Measurements from ENCODE around the gene KDR.

The KDR gene

GRCh38 chr4:55122235-55122634 is 3.2 kb downstream of the KDR start:
- DNase-seq = no peak

GRCh38 chr4:55121246-55121645 is 4.1 kb downstream of the KDR start:
- no peak for DNase-seq

DNA sequence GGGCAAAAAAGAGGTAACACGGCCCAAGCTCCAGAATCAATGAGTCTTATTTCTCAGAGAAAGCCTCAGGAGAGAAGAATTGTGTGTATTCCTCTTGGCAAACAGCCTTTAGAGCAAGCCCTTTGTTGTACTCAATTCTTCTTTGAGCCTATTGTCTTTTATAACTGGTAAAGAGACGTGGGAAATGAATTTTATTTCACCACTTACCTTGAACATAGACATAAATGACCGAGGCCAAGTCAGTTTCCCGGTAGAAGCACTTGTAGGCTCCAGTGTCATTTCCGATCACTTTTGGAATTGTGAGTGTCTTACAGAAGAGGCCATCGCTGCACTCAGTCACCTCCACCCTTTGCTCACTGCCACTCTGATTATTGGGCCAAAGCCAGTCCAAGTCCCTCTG is 7.0 kb downstream of the KDR start:
- no peak for DNase-seq

- no peak for DNase-seq
Measured at GRCh38 chr4:55117511-55117910, 7.9 kb downstream of the KDR start.

- DNase-seq = no peak
Measured at GRCh38 chr4:55116450-55116849, 8.9 kb downstream of the KDR start.

DNA sequence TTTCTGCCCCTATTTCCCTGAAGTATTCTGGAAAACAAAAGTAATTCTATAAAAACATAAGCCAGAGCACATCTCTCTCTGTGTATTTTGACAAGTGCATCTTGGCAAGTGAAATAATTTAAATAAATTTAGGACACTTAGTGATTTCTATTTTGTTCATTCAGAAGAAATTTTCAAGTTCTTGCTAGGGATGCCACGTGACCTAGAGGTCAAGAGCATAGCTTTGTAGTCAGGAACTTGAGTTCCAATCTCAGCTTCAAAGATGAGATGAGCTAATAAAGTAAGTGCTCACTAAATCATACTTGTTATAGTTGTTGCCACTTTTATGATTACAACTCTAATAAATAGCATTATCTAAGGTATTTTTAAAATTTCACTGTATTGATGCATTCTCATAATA is 13.8 kb downstream of the KDR start:
- DNase-seq = no peak

GRCh38 chr4:55110131-55110530 is 15.3 kb downstream of the KDR start:
- no peak for DNase-seq

GRCh38 chr4:55107054-55107453 is 18.3 kb downstream of the KDR start:
- no peak for DNase-seq

DNA sequence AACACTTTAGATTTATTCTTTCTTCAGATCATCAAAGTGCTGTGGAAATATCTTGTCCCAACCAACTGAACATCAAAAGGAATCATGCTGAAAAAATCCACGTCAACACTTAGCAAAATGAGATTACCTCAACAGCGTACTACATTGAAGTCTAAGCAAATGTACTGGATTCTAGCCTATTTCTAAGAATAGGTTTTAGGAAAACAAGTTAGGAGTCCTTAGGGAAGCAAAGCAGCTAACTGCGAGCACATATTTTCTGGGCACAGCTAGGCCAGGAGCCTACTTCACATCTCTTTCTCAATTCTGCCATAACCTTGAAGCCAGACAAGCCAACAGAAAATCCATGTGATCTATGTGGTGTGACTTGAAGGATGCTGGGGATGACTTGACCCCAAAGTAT is 22.2 kb downstream of the KDR start:
- DNase-seq = no peak

DNA sequence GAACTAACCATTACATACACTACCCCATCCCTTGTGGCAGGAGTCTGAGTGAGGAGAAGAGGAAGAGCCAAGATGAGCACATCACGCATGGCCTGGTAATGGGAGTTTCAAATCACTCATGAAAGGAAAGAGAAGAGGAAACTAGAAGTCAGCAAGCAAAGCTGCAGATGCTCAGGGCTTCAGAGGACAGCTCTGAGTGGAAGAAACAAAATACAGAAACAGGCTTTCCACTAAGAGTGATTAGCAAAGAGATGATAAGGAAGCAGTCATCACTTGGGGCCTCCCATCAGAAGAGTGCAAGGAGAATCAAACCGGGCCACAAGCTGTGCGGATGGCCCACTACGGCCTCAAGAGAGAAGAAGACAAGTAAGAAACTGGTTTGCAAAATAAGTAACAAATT is 25.6 kb downstream of the KDR start:
- DNase-seq = no peak

DNA sequence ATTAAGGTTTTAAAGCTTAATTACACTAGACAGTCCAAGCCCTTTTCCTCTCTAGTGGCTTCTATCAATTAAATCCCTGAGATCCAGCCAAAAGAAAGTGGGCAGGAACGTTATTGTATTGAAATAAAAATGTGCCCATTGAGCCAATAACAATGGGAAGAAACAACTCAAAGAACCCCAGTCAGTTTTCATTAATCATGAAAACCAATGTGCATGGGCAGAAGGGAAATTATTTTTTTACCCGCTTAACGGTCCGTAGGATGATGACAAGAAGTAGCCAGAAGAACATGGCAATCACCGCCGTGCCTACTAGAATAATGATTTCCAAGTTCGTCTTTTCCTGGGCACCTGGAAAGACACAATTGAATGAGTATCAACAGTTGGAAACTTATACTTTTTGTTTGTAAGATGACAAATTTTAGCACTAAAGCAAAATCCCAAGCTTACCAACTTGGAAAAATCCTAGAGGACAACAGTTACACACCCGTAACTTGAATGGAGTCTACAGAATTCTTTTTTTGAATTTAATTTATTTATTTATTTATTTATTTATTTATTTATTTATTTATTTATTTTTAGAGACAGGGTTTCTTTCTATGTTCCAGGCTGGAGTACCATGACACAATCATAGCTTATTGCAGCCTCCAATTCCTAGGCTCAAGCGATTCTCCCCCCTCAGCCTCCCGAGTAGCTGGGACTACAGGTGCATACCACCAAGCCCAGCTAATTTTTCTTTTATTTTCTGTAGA is 26.8 kb downstream of the KDR start:
- no peak for DNase-seq

GRCh38 chr4:55096619-55097018 is 28.8 kb downstream of the KDR start:
- no peak for DNase-seq

DNA sequence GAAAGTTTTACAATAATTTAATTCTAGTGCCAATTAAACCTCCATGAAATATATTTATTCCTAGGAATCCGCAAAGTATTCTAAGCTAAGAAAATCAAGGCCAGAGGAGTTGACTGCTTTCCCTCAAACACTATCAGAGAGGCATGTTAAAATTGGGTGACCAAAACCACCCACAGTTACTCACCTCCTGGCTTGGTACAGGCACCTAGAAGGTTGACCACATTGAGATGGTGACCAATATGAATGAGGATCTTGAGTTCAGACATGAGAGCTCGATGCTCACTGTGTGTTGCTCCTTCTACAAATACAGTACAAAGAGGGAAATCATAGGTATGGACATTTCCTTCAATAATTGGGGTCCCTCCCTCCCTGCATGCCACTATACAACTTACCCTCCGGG is 29.4 kb downstream of the KDR start:
- DNase-seq = no peak

GRCh38 chr4:55092504-55092903 is 32.9 kb downstream of the KDR start:
- DNase-seq = no peak

GRCh38 chr4:55089916-55090315 is 35.5 kb downstream of the KDR start:
- no peak for DNase-seq

GRCh38 chr4:55087913-55088260 is 37.5 kb downstream of the KDR start:
- DNase-seq = no peak

GRCh38 chr4:55087009-55087912 is 38.1 kb downstream of the KDR start:
- DNase-seq = no peak

GRCh38 chr4:55086578-55086977 is 38.8 kb downstream of the KDR start:
- no peak for DNase-seq

DNA sequence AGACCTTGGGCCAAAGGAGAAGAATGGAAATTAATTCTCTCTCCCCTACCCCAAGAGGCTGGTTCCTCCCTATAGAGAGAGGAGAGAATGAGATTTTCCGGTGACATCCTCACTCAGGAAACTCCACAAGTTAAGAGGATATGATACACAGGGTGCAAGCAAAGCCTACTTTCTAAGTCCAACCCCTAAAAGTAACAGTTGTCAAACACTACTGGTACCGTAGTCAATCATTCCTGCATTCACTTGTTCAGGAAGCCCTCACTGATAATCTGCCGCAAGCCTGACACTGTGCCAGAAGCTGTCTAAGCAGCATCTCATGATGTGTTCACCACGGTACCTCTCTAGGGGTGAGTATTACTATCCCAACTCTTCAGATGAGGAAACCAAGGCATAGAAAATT is 41.7 kb downstream of the KDR start:
- DNase-seq = no peak

DNA sequence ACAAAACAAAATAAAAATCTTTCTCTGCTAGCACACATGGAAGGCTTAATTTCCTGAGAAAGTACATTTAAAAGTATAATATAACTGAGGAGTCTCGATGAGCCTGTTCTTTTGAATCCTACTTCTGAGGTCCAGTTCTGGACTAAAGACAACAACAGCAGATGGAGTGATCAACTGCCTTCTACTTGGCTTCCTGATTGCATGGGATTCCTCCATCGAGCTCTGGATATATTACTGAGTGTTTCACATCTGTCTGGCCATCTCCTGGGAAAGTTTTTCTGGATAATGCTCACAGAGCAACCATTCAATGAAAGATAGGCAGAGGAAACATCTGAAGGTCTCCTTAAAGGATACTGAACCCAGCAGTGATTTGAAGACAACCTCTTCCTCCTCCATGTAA is 42.6 kb downstream of the KDR start:
- DNase-seq = no peak

DNA sequence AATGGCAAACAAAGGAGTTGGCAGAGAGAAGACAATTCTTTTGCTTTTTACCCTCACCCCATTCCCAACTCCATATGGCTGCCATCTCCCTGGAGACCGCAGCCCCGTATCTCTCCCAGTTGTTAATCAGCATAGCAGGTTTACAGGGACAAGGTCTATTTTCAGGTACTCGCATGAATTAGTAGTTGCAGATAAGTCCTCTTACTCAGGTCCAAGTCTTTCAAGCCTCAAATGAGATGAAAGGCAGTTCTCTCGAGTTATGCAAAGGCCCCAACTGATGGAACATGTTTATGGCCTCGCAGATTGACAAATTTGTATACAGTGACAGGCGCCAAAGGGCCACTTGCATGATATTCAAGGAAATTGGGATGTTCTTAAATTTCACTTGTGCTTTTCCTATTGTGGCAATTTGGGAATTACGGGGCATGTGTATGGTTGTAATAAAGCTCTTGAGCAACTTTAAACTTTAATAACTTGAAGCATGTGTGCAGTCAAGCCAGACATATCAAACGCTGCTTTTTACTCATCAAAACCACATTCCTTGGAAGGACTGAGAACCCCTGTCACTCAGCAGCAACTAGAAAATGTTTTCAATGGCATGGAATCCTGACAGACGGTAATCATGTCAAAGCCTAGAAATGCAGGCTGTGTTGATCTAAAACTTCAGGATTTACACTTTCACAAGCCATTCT is 45.1 kb downstream of the KDR start:
- DNase-seq = no peak

- no peak for DNase-seq
Measured at GRCh38 chr4:55079451-55080173, 45.8 kb downstream of the KDR start.

DNA sequence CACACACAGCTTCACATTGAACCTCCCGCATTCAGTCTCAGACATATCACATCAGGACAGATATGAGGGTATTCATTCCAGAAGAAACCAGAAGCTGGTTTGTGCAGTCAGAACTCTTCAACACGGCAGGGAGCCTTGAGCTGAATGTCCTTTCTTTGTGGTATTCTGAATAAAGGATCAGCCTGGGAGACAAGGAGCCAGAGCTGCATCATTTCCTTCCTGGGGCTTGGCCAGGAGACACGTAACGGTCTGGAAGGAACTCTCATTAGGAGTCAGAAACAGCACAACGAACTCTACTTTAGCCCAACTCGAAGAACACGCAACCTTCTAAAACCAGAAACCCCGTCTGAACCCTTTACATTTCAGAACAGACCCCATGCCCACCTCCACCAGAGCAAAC is 46.4 kb downstream of the KDR start:
- DNase-seq = no peak

All from CD4-positive, alpha-beta T cell treated with Interleukin-4 for 1 hour (primary cell).